NCI-H2196 (cell line): ENCODE data around the gene EHD1.

ENCODE experiments used
- DNase-seq: peaks from one replicate; lab custom pipeline; 2025; ENCODE audit not compliant: unreplicated experiment; lab: John Stamatoyannopoulos, UW

EHD1 gene

DNA sequence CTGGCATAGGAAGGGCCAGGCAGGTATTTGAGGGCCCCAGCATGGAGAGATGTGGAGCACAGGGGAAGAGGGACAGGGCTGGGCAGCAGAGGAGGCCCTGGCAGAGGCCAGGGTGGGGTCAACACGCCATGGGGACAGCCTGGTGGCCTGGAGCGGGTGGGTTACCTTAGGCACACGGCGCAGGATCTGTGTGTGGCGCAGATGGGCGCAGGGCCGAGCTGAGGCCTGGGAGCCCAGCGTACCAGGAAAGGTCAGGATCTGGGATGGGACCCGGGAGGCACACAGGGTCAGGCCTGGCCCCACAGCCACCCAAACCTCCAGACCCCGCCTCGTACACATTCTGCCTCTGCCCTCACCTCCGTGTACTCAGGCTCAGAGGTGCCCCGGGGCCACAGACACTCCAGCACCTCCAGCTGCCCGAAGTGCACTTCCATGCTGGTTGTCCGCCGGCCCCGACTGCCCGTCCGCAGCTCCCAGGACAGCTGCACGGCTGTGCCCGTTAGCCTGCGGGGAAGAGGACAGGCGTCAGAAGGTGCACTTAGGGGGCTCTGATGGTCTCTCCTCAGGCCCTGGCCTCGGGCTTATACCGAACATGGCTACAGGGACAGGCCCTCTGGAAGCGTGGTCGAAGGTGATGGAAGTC is 32.2 kb upstream of the EHD1 start:
- no peak for DNase-seq

DNA sequence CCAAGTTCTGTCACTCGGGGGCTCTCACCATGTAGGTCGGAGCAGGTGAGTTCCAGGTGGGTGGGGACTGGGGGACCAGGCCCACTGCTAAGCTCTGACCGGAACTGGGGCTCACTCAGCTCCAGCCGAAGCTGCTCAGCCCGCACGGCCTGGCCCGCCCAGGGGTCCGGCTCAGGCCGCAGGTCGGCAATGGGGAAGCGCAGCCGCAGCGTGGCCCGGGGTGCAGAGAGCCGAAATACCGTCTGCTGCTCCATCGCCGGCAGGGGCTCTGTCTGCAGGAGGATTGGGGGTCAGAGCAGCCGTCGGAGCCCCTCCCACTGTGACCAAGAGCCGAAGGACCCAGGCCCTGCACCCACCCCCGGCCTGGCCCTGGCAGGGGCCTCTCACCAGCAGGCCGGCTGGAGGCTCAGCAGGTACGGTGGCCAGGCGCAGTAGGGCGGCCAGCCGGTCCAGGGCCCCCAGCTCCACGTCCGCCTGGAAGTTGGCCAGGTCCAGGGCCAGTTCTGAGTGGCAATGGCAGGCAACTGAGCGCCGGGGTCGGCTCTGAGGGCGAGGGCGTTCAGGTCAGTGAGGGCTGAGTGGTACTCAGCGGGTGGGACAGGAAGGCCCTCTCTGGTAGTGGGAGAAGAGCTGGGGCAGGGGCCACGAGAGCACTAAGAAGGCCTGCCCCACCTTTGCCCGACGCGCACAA is 31.4 kb upstream of the EHD1 start:
- no peak for DNase-seq

DNA sequence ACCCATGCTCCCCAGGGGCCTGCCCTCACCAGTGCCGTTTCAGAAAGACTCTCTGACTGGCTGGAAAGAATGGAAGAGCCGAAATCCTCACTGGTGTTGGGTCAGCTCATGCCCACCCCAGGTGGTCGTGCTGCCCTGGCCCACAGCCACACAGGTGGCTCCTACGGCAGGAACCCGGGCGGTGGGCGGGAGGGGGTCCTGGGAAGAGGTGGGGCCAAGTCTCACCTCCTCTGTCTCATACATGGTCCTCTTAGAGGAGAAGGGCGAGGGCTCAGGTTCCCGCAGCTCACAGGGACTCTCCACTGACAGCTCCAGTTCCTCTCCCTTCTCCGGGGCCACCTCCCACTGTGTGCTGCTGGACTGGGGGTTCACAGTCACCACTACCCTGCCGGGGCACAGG is 30.3 kb upstream of the EHD1 start:
- no peak for DNase-seq

GRCh38 chr11:64906314-64906635 is 27.9 kb upstream of the EHD1 start:
- DNase-seq: no peak

DNA sequence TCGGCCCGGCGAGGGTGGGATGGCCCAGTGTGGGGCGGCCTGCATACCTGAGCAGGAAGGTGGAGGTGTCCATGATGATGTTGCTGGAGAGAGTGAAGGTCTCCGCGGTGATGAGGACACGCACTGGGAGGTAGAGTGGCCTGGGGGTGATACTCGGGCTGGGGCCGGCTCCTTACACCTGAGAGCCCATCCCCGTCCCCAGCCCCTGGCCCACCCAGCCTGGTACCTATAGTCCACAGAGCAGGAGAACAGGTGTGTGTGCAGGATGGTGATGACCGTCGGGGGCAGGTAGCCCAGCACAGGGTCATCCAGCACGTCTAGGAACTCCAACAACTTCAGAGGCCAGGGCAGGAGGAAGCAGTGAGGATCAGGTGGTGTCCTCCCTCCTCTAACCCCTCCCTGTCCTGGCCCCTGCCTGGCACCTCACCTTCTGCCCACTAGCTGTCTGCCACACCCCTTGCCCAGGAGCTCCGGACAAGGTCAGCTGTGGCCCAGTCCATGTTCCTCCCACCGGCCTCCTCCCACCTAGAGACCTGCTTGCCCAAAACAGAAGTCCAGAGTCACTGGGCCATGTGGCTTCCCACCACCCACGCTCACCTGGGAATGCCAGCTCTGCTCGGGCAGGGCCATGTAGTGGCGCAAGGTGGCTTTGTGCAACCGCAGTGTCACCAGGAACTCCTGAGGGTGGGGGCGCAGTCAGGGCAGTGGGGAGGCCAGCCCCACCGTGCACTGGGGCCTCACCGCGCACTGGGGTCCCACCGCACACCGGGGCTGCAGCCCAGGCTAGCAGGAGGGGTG is 27.3 kb upstream of the EHD1 start:
- no peak for DNase-seq

- DNase-seq: no peak
Observed at GRCh38 chr11:64903291-64903833, 24.9 kb upstream of the EHD1 start.

- no peak for DNase-seq
Observed at GRCh38 chr11:64902102-64902900, 23.9 kb upstream of the EHD1 start.

- no peak for DNase-seq
Observed at GRCh38 chr11:64900774-64901173, 22.4 kb upstream of the EHD1 start.

GRCh38 chr11:64900263-64900678 is 21.9 kb upstream of the EHD1 start:
- no peak for DNase-seq

- no peak for DNase-seq
Observed at GRCh38 chr11:64898541-64898940, 20.1 kb upstream of the EHD1 start.

DNA sequence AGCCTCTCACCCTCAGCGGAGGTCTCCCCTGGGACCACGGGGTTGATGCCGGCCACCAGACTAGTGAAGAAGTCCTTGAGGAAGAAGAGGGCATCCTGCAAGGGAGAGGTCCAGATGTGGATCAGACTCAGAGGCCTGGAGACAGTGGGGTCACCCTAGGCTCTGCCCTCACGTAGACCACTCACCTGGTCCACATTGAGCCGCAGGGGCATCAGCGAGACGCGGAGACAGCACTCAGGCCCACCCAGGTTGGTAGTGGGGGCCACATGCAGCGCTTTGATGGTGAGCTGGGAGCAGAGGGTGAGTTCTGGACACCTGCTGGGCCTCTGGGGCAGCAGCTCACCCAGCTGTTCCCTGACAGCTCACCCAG is 19.6 kb upstream of the EHD1 start:
- DNase-seq: no peak

- no peak for DNase-seq
Observed at GRCh38 chr11:64897381-64898075, 19.1 kb upstream of the EHD1 start.

DNA sequence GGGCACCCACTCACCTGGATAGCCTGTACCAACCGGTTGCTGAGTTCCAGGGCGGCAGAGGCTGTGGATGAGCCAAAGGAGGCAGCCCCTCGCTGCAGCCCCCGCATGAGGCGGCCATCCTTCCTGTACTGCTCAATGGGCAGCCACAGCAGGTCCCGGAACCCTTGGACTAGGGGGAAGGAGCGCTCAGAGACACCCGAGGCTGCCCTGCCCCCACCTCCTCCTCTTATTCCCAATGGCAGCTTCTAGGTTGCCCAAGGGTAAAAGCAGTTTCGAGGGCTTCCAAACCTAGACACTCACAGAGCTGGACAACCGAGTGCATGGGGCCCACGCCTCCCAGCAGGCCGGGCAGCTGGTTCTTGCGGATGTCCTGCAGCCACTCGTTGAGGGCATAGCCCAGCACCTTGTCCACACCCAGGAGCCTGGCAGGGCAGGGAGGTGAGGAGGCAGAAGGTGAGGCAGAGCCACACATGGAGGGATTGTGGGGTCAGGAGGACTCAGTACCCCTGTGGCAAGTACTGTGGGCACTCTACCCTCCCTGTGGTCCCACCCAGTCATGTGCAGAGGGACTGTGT is 18.1 kb upstream of the EHD1 start:
- DNase-seq: no peak

DNA sequence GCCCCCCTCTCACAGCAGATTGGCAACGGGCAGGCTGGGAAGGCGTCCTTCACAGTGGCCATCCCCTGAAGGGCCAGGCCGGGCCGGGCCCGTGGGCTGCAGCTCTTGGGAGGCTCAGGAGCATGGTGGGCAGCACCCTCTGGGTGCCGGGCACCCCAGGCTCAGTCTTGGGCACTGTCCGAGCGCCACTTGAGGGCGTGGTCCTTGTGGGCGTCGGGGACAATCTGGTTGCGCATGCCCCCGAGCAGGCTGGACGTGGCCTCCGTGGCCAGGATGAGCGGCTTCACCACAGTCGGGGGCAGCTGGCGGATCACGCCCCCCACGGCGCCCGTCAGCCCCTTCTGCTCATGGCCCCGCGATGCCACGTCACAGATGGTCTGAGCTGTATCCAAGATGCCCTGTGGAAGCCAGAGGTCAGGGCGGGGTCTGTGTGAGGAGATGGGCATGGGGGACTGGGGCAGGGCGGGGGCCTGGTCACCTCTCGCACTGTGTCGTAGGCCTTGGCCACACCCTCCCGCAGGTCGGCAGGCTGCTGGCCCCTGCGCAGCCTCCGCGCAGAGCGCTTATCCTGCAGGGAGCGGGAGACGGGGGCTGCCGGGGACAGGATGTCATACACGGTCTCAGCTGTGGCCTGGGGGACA is 16.5 kb upstream of the EHD1 start:
- no peak for DNase-seq

GRCh38 chr11:64894070-64894811 is 15.8 kb upstream of the EHD1 start:
- DNase-seq: peak; percentile 73

GRCh38 chr11:64893194-64894069 is 15.0 kb upstream of the EHD1 start:
- no peak for DNase-seq

DNA sequence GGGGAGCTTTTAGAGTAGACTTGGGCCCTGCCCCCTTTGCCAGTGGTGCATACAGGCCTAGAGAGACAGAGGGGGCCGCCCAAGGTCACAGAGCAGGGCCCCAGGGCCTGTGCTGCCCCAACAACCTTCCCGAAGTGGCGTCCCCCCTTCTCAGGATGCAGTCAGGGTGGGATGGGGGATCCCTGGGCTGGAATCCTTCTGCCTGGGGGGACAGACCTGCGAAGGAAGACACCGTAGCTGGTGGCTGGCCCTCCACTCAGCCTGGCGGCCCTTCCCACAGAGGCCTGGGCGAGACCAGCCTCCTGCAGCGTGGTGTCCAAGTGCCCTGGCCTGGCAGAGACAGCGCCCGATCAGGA is 14.4 kb upstream of the EHD1 start:
- DNase-seq: no peak

GRCh38 chr11:64892411-64892831 is 14.0 kb upstream of the EHD1 start:
- no peak for DNase-seq
